H1 (cell line): ENCODE measurements around the gene NBAS. TPM values are rescaled to one million over a fixed set of nuclear protein-coding genes. Genes with fewer than 3 reads are reported as not detected.

Source experiments
- CTCF ChIA-PET: fragments of 300-600 bp; sonication (Branson Sonifier 250); formaldehyde crosslinking; loops from one replicate; lab custom pipeline; 2021; ENCODE audit not compliant: partially characterized antibody; lab: Charles Lee
- POLR2A ChIA-PET: fragments of 300-600 bp; sonication (Branson Sonifier 250); formaldehyde crosslinking; loops from one replicate; lab custom pipeline; 2021; ENCODE audit warnings: inconsistent platforms; ENCODE audit not compliant: partially characterized antibody; lab: Charles Lee
- DNase-seq, 2 experiments: peaks; one replicate each; pipeline versions ENCODE4 v3.0.0 to v3.0.0-alpha.2; 2010 to 2022; ENCODE audit warnings: low spot score in 2 of 2, low read depth in 1 of 2, mixed read lengths in 1 of 2
- FAIRE-seq: peaks from 2 replicates; lab custom pipeline; 2011; peaks lifted over from hg19 to GRCh38; lab: Jason Lieb, UNC
- H2AFZ ChIP-seq: 2 replicates; pipeline ENCODE4 v1.8.1; 2012; ENCODE audit warnings: low read length, inconsistent platforms
- H2AK5ac ChIP-seq: 2 replicates; pipeline ENCODE4 v1.6.1; 2013; ENCODE audit warnings: low read depth, low read length
- H2BK120ac ChIP-seq: replicated peaks from 2 replicates; pipeline ENCODE3; 2013; ENCODE audit warnings: low read depth, low read length, inconsistent platforms
- H2BK12ac ChIP-seq: 2 replicates; pipeline ENCODE4 v1.6.1; 2013; ENCODE audit warnings: low read depth, low read length
- H2BK15ac ChIP-seq: 2 replicates; pipeline ENCODE4 v1.6.1; 2013; ENCODE audit warnings: low read length
- H2BK20ac ChIP-seq: 2 replicates; pipeline ENCODE4 v1.6.1; 2013; ENCODE audit warnings: low read length
- H2BK5ac ChIP-seq: 2 replicates; pipeline ENCODE4 v1.6.1; 2013; ENCODE audit warnings: low read depth, low read length
- H3K14ac ChIP-seq: 2 replicates; pipeline ENCODE4 v1.6.1; 2013; ENCODE audit warnings: inconsistent platforms; ENCODE audit not compliant: insufficient read length
- H3K18ac ChIP-seq: 2 replicates; pipeline ENCODE4 v1.6.1; 2013; ENCODE audit warnings: low read length; ENCODE audit errors: extremely low read depth
- H3K23ac ChIP-seq: 2 replicates; pipeline ENCODE4 v1.6.1; 2013; ENCODE audit warnings: inconsistent platforms; ENCODE audit not compliant: insufficient read length
- H3K23me2 ChIP-seq: 2 replicates; pipeline ENCODE4 v1.6.1; 2013; ENCODE audit warnings: low read depth, low read length
- H3K27ac ChIP-seq: 2 replicates; pipeline ENCODE4 v1.6.1; 2011; ENCODE audit warnings: low read depth, low read length, inconsistent platforms
- H3K27me3 ChIP-seq, 4 experiments: replicated peaks in 1 of 4; 1 replicate in 1 of 4; 2 replicates in 3 of 4; pipeline versions ENCODE4 v1.6.1 to v1.8.1; 2011 to 2013; ENCODE audit warnings: low read length in 3 of 4, mild to moderate bottlenecking in 3 of 4, inconsistent platforms in 2 of 4, mixed read lengths in 2 of 4, moderate library complexity in 1 of 4; ENCODE audit not compliant: control insufficient read depth in 3 of 4, insufficient read depth in 3 of 4; ENCODE audit errors: extremely low read depth in 1 of 4
- H3K36me3 ChIP-seq, 4 experiments: 2 replicates each; pipeline versions ENCODE4 v1.6.1 to v1.8.1; 2011 to 2013; ENCODE audit warnings: mild to moderate bottlenecking in 4 of 4, low read length in 3 of 4, moderate library complexity in 2 of 4, control low read depth in 1 of 4, inconsistent platforms in 1 of 4; ENCODE audit not compliant: insufficient read depth in 4 of 4, control insufficient read depth in 2 of 4
- H3K4ac ChIP-seq: replicated peaks from 2 replicates; pipeline ENCODE3; 2013; ENCODE audit warnings: low read length, low read depth, mixed read lengths, inconsistent platforms; ENCODE audit not compliant: insufficient read length
- H3K4me1 ChIP-seq, 4 experiments: replicated peaks in 1 of 4; 1 replicate in 1 of 4; 2 replicates in 3 of 4; pipeline versions ENCODE4 v1.6.1 to v1.8.1; 2011 to 2013; ENCODE audit warnings: low read length in 3 of 4, inconsistent platforms in 2 of 4, mixed read lengths in 1 of 4; ENCODE audit not compliant: insufficient read depth in 4 of 4, control insufficient read depth in 3 of 4
- H3K4me2 ChIP-seq, 2 experiments: 2 replicates each; pipeline versions ENCODE4 v1.6.1 to v1.8.1; 2011 to 2013; ENCODE audit warnings: low read depth in 2 of 2, low read length in 2 of 2, control low read depth in 1 of 2, inconsistent platforms in 1 of 2, mild to moderate bottlenecking in 1 of 2; ENCODE audit not compliant: insufficient read depth in 1 of 2
- H3K4me3 ChIP-seq, 4 experiments: fragments of 200-600, 300-600 bp in 1 of 4; sonication (generic), shearing (Covaris generic), sonication (Bioruptor Twin) in 1 of 4; 2 replicates each; pipeline versions ENCODE4 v1.5.1 to v1.8.1; 2011 to 2016; ENCODE audit warnings: low read length in 4 of 4, low read depth in 3 of 4, control low read depth in 2 of 4, inconsistent platforms in 2 of 4, mild to moderate bottlenecking in 2 of 4, mixed read lengths in 1 of 4, moderate library complexity in 1 of 4; ENCODE audit not compliant: insufficient read depth in 2 of 4; ENCODE audit errors: extremely low read depth in 1 of 4
- H3K56ac ChIP-seq: replicated peaks from 2 replicates; pipeline ENCODE3; 2013; ENCODE audit warnings: low read depth, mild to moderate bottlenecking, mixed read lengths, low read length, inconsistent platforms; ENCODE audit not compliant: insufficient read length
- H3K79me1 ChIP-seq: 2 replicates; pipeline ENCODE4 v1.6.1; 2013; ENCODE audit warnings: low read depth, low read length, control low read depth
- H3K79me2 ChIP-seq, 2 experiments: 2 replicates each; pipeline versions ENCODE4 v1.6.1 to v1.8.1; 2012 to 2013; ENCODE audit warnings: low read length in 2 of 2, mild to moderate bottlenecking in 2 of 2, inconsistent platforms in 1 of 2; ENCODE audit not compliant: insufficient read depth in 2 of 2, control insufficient read depth in 1 of 2
- H3K9ac ChIP-seq, 4 experiments: replicated peaks in 1 of 4; 1 replicate in 1 of 4; 2 replicates in 3 of 4; pipeline versions ENCODE4 v1.6.1 to v1.8.1; 2011 to 2013; ENCODE audit warnings: low read depth in 3 of 4, low read length in 3 of 4, control low read depth in 2 of 4, mild to moderate bottlenecking in 2 of 4, moderate library complexity in 2 of 4, inconsistent platforms in 1 of 4; ENCODE audit errors: extremely low read depth in 1 of 4
- H3K9me3 ChIP-seq, 2 experiments: 2 replicates each; pipeline versions ENCODE4 v1.6.1 to v1.8.1; 2012 to 2013; ENCODE audit warnings: mild to moderate bottlenecking in 2 of 2, moderate library complexity in 2 of 2, control low read depth in 1 of 2, inconsistent platforms in 1 of 2, low read depth in 1 of 2, low read length in 1 of 2, mixed read lengths in 1 of 2; ENCODE audit not compliant: insufficient read depth in 2 of 2
- H4K20me1 ChIP-seq, 2 experiments: replicated peaks in 1 of 2; 2 replicates each; pipeline versions ENCODE3 to v1.8.1; 2011 to 2013; ENCODE audit warnings: inconsistent platforms in 2 of 2, low read length in 2 of 2, mild to moderate bottlenecking in 1 of 2; ENCODE audit not compliant: insufficient read depth in 2 of 2, control insufficient read depth in 1 of 2
- H4K5ac ChIP-seq: 2 replicates; pipeline ENCODE4 v1.6.1; 2013; ENCODE audit warnings: low read length, low read depth, mixed read lengths, inconsistent platforms; ENCODE audit not compliant: insufficient read length
- H4K8ac ChIP-seq: 2 replicates; pipeline ENCODE4 v1.8.0; 2013; ENCODE audit warnings: mild to moderate bottlenecking, moderate library complexity, low read length, inconsistent platforms; ENCODE audit not compliant: insufficient read depth; ENCODE audit errors: extremely low read depth
- H4K91ac ChIP-seq: replicated peaks from 2 replicates; pipeline ENCODE3; 2013; ENCODE audit warnings: low read length, mixed read lengths, inconsistent platforms; ENCODE audit not compliant: insufficient read length
- CBX8 ChIP-seq: fragments of 300-800, 300-1000 bp; sonication (generic); IDR thresholded peaks from 2 replicates; pipeline ENCODE4 v1.7.1; 2016; ENCODE audit warnings: low read depth, low read length, borderline replicate concordance
- CHD1 ChIP-seq: IDR thresholded peaks from 2 replicates; pipeline ENCODE4 v1.6.1; 2012; ENCODE audit warnings: low read depth, low read length, improper control_type of control experiment
- HDAC2 ChIP-seq, 2 experiments: fragments of 300-600 bp in 1 of 2; sonication (generic) in 1 of 2; IDR thresholded peaks; 2 replicates each; pipeline ENCODE4 v1.6.1; 2011 to 2012; ENCODE audit warnings: low read depth in 2 of 2, low read length in 2 of 2, mild to moderate bottlenecking in 2 of 2, moderate library complexity in 2 of 2, borderline replicate concordance in 1 of 2, inconsistent platforms in 1 of 2
- TCF12 ChIP-seq: IDR thresholded peaks from 2 replicates; pipeline ENCODE4 v1.6.1; 2011; ENCODE audit warnings: low read depth, mild to moderate bottlenecking, low read length
- WGBS, 2 experiments: shearing (Covaris generic) in 1 of 2; methylation state at CpG; one replicate each; pipeline versions ENCODE4 v1.1.6 to v1.1.7; 2013 to 2015; ENCODE audit warnings: low lambda C conversion rate in 2 of 2, mixed read lengths in 2 of 2, inconsistent platforms in 1 of 2, low coverage in 1 of 2, missing lambda C conversion rate in 1 of 2; ENCODE audit not compliant: insufficient replicate concordance in 2 of 2, insufficient coverage in 1 of 2, insufficient read length in 1 of 2; ENCODE audit errors: extremely low coverage in 1 of 2, missing lambda C conversion rate in 1 of 2; 5-methylcytosine and 5-hydroxymethylcytosine counted together
- polyA plus RNA-seq, 7 experiments: library from polyadenylated mRNA; depleted of rRNA in 3 of 7; stranded (reverse) in 5 of 7; unstranded in 2 of 7; fragments of >200 nt in 5 of 7; fragments of 200-250 nt in 2 of 7; gene quantifications; 1 replicate in 5 of 7; 2 replicates in 1 of 7; 4 replicates in 1 of 7; pipeline versions ENCODE4 v1.2.1 to v1.2.3, GENCODE V29; 2011 to 2013; ENCODE audit warnings: missing spikeins in 2 of 7, mixed read lengths in 2 of 7
- total RNA-seq: library from RNA; stranded (reverse); fragmentation: NEBNext Ultra II Directional; extraction: Animal tissue kit (Norgen Biotek cat#: 25700); gene quantifications from 2 replicates; pipeline ENCODE4 v1.2.1, GENCODE V29; 2021
- TF ChIP-seq, protein P1 (sequence below): IDR thresholded peaks from 2 replicates; pipeline ENCODE4 v1.6.1; 2012; ENCODE audit warnings: inconsistent platforms
- TF ChIP-seq, protein P2 (sequence below), 3 experiments: IDR thresholded peaks; 1 replicate in 2 of 3; 2 replicates in 1 of 3; pipeline versions ENCODE4 v1.5.1 to v1.6.1; 2011; ENCODE audit warnings: low read length in 3 of 3, mild to moderate bottlenecking in 3 of 3, inconsistent platforms in 2 of 3, low read depth in 1 of 3, moderate library complexity in 1 of 3; ENCODE audit not compliant: insufficient read depth in 1 of 3; ENCODE audit errors: control extremely low read depth in 1 of 3

NBAS gene
- total and polyA plus RNA-seq, 2 of the 8 experiments (the other 6 are each of a cell fraction or from before 2014, with no cell fraction given) = 19.6 to 34.8 TPM

DNA sequence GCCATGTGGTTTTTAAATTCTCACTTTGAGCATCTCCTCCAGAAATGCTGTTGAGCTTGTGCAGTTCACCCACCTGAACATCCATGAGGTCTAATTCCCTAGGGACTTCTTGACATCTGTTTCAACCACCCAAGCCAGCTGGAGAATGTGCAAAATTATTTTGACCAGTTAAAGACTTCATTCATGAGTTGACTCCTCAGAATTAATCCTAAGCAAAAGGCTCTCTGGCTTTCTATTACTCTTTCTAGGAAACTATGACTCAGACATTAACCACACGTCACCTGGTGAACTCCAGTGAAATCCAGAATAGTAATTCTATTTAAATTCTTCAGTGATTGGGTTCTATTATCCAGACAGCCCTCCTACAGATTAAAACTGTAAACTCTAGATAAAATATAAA, 247.5 kb downstream of the NBAS start:
- 100% methylated on average over 1 of the region's 1 CpG; no CpG with 5 or more reads in 1 of the 2 experiments for WGBS, 2 experiments
- no peak overlapping the region for H2AK5ac ChIP-seq
- H3K4me3 ChIP-seq = no peak overlapping the region
- no peaks in the 10 kb centered on the region for H3K36me3 ChIP-seq
- no peak overlapping the region for H3K23ac ChIP-seq
- no peak overlapping the region for H2BK12ac ChIP-seq
- H3K23me2 ChIP-seq = no peaks in the 10 kb centered on the region
- no peak overlapping the region for H3K14ac ChIP-seq
- H4K20me1 ChIP-seq = no peaks in the 10 kb centered on the region
- H3K9ac ChIP-seq = no peak overlapping the region
- H3K9me3 ChIP-seq = no peaks in the 10 kb centered on the region; a peak in 1 of 4 replicates
- no peak overlapping the region for H4K8ac ChIP-seq
- no peak overlapping the region for H2BK5ac ChIP-seq
- H3K79me1 ChIP-seq = no peaks in the 10 kb centered on the region
- H3K4me1 ChIP-seq = peaks cover 0 to 3% (median 0%) of the 10 kb centered on the region in 4 experiments; a peak in 2 of 7 replicates
- no peak for TF ChIP-seq CBX8
- no peak for TF ChIP-seq CHD1
- TF ChIP-seq HDAC2 (IDR thresholded peaks at IDR 0.05; ENCODE audit: borderline replicate concordance in 1 of 2, low read depth in 2 of 2, low read length in 2 of 2) = no peak
- TF ChIP-seq, protein P1, sequence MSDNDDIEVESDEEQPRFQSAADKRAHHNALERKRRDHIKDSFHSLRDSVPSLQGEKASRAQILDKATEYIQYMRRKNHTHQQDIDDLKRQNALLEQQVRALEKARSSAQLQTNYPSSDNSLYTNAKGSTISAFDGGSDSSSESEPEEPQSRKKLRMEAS = no peak
- no peak for TF ChIP-seq TCF12
- TF ChIP-seq, protein P2, sequence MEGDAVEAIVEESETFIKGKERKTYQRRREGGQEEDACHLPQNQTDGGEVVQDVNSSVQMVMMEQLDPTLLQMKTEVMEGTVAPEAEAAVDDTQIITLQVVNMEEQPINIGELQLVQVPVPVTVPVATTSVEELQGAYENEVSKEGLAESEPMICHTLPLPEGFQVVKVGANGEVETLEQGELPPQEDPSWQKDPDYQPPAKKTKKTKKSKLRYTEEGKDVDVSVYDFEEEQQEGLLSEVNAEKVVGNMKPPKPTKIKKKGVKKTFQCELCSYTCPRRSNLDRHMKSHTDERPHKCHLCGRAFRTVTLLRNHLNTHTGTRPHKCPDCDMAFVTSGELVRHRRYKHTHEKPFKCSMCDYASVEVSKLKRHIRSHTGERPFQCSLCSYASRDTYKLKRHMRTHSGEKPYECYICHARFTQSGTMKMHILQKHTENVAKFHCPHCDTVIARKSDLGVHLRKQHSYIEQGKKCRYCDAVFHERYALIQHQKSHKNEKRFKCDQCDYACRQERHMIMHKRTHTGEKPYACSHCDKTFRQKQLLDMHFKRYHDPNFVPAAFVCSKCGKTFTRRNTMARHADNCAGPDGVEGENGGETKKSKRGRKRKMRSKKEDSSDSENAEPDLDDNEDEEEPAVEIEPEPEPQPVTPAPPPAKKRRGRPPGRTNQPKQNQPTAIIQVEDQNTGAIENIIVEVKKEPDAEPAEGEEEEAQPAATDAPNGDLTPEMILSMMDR (IDR thresholded peaks at IDR 0.05; ENCODE audit: control extremely low read depth in 1 of 3, insufficient read depth in 1 of 3, low read depth in 1 of 3, low read length in 3 of 3) = no peak
- no peak overlapping the region for H3K18ac ChIP-seq
- H3K4me2 ChIP-seq = no peak overlapping the region
- no peak overlapping the region for H2BK120ac ChIP-seq
- no peak overlapping the region for H4K5ac ChIP-seq
- H2AFZ ChIP-seq = no peak overlapping the region
- H3K4ac ChIP-seq = no peak overlapping the region
- DNase-seq = no peak
- H4K91ac ChIP-seq = no peak overlapping the region
- no peak for FAIRE-seq
- no peaks in the 10 kb centered on the region for H3K27me3 ChIP-seq
- H2BK15ac ChIP-seq = no peak overlapping the region
- no peak overlapping the region for H3K56ac ChIP-seq
- ChIA-PET POLR2A (no interaction called here), CTCF (no interaction called here)
- no peaks in the 10 kb centered on the region for H3K79me2 ChIP-seq
- no peak overlapping the region for H2BK20ac ChIP-seq
- H3K27ac ChIP-seq = no peak overlapping the region
